Measurements from ENCODE around the gene CPED1. TPM values are rescaled to one million over a fixed set of nuclear protein-coding genes. Genes with fewer than 3 reads are reported as not detected.

CPED1 gene
- total and polyA plus RNA-seq, 10 of the 15 experiments (the other 5 are each of a cell fraction or from before 2014, with no cell fraction given), result 0.01 to 0.77 (median 0.10) TPM; not detected in 1

GRCh38 chr7:121133444-121133843, 144.9 kb downstream of the CPED1 start:
- no peak overlapping the region for H3K9ac ChIP-seq (ENCODE audit: control insufficient read depth, insufficient read depth, low read length)
- SMC1A ChIA-PET (ENCODE audit: uncharacterized antibody, unreplicated experiment), result no interaction called here
- no peaks in the 10 kb centered on the region for H3K36me3 ChIP-seq (ENCODE audit: control insufficient read depth in 2 of 2, insufficient read depth in 2 of 2, low read length in 1 of 2)
- BruUV-seq (replicated peaks), result no TSS peak
- CTCF ChIA-PET, result interaction anchor here (1.0 to 1.3 kb wide), 3 partner anchors 25 to 234 kb away, joined by 3 to 4 read pairs (median 3); no protein-coding TSS in a partner anchor
- DNase-seq (ENCODE audit: low read depth, low spot score), result no peak
- FAIRE-seq, result no peak
- H3K27me3 ChIP-seq (replicated peaks in 1 of 2; ENCODE audit: control insufficient read depth in 2 of 2, insufficient read depth in 2 of 2, low read length in 1 of 2), result no peaks in the 10 kb centered on the region
- POLR2A ChIA-PET, result no interaction called here
- H3K9me3 ChIP-seq (replicated peaks; ENCODE audit: control insufficient read depth, insufficient read depth, low read length), result no peaks in the 10 kb centered on the region
- WGBS (ENCODE audit: insufficient coverage, insufficient replicate concordance, low lambda C conversion rate, missing lambda C conversion rate), result 60% methylated on average over 3 of the region's 3 CpGs
- H3K4me2 ChIP-seq (ENCODE audit: control insufficient read depth, insufficient read depth), result no peak overlapping the region
- in situ Hi-C loops (cut with MboI), result loop anchor here (10.0 to 25.0 kb wide), 2 partner anchors 421 to 854 kb away; no protein-coding TSS in a partner anchor
- no peak for ATAC-seq
- H3K4me1 ChIP-seq (ENCODE audit: control insufficient read depth, insufficient read depth, low read length), result no peaks in the 10 kb centered on the region
- RAD21 ChIA-PET (ENCODE audit: unreplicated experiment), result no interaction called here
- intact Hi-C loops (cut with micrococcal nuclease; ENCODE audit: unreplicated experiment), result no loop called here
- no peak overlapping the region for H2AFZ ChIP-seq (ENCODE audit: control insufficient read depth, low read depth, low read length)
- no peak overlapping the region for H3K4me3 ChIP-seq
- no peak overlapping the region for H3K27ac ChIP-seq (ENCODE audit: control insufficient read depth, insufficient read depth)
- no peaks in the 10 kb centered on the region for H3K79me2 ChIP-seq (ENCODE audit: control insufficient read depth, insufficient read depth, low read length)
- H4K20me1 ChIP-seq (ENCODE audit: control insufficient read depth, insufficient read depth), result no peaks in the 10 kb centered on the region
- TF ChIP-seq ZNF592 (IDR thresholded peaks at IDR 0.05) (no peak), ZBTB4 (CRISPR knock-in tag; IDR thresholded peaks at IDR 0.05) (no peak), USF1 (IDR thresholded peaks at IDR 0.05; ENCODE audit: borderline replicate concordance, extremely low read length, insufficient read depth, low read depth, low read length) (no peak), GATAD2B (conservative IDR thresholded peaks at IDR 0.05; ENCODE audit: low read depth) (no peak), RB1 (IDR thresholded peaks at IDR 0.05; ENCODE audit: borderline replicate concordance) (no peak), RBBP5 (conservative IDR thresholded peaks at IDR 0.05) (no peak), JUNB (IDR thresholded peaks at IDR 0.05) (no peak), IKZF1 (conservative IDR thresholded peaks at IDR 0.05) (no peak), SIX5 (IDR thresholded peaks at IDR 0.05; ENCODE audit: low read depth, low read length, severe bottlenecking) (no peak), IRF4 (IDR thresholded peaks at IDR 0.05; ENCODE audit: low read depth, low read length) (no peak), RUNX3 (IDR thresholded peaks at IDR 0.05; ENCODE audit: low read length) (no peak), ATF3 (IDR thresholded peaks at IDR 0.05; ENCODE audit: borderline replicate concordance, extremely low read depth, low read depth, low read length) (no peak), NFYA (IDR thresholded peaks at IDR 0.05; ENCODE audit: borderline replicate concordance, low read depth, low read length) (no peak), POLR2A (IDR thresholded peaks at IDR 0.05; ENCODE audit: low read depth, low read length) (no peak), LARP7 (IDR thresholded peaks at IDR 0.05) (no peak), ZNF24 (IDR thresholded peaks at IDR 0.05) (no peak), EED (IDR thresholded peaks at IDR 0.05; ENCODE audit: low read depth) (no peak), TCF7 (IDR thresholded peaks at IDR 0.05; ENCODE audit: borderline replicate concordance) (no peak), SUPT20H (IDR thresholded peaks at IDR 0.05; ENCODE audit: borderline replicate concordance, control insufficient read depth, low read depth, low read length) (no peak)
